ENCODE results near the gene DNAJA3.

The DNAJA3 gene

GRCh38 chr16:4475880-4476788, 50.5 kb downstream of the DNAJA3 start, which contains the start of gene HMOX2:
Gene HMOX2 (plus strand): TSS chr16:4476398. CDS start chr16:4505525, 29,127 bp downstream.
- DNase-seq: peak; percentile 99 to 100
- Histone ChIP-seq H4K12ac (ENCODE audit: low read depth, low read length) (peak within 1 kb of the TSS; percentile 10), H3K79me1 (ENCODE audit: low read length) (peaks cover 12% of the 10 kb centered on the region), H2BK12ac (ENCODE audit: low read length) (no peak within 1 kb of the TSS), H2BK120ac (ENCODE audit: insufficient read depth, low read length, poor library complexity) (peak within 1 kb of the TSS; percentile 62), H3K9me3 (ENCODE audit: insufficient read depth, low read depth, low read length) (peaks cover 3% of the 10 kb centered on the region), H2AFZ (ENCODE audit: insufficient read depth, low read length, poor library complexity) (peak within 1 kb of the TSS; percentile 75), H3K4ac (ENCODE audit: low read depth, low read length) (peak within 1 kb of the TSS; percentile 66), H3K23ac (ENCODE audit: low read length) (no peak within 1 kb of the TSS), H3K36me3 (ENCODE audit: control insufficient read depth in 1 of 2, insufficient read depth in 2 of 2, low read length in 2 of 2) (no peaks in the 10 kb centered on the region), H3K27ac (ENCODE audit: low read depth, low read length) (peak within 1 kb of the TSS; percentile 39), H4K91ac (ENCODE audit: low read depth, low read length) (peak within 1 kb of the TSS; percentile 41), H3K18ac (ENCODE audit: low read length) (peak within 1 kb of the TSS; percentile 36), H4K8ac (ENCODE audit: low read depth, low read length) (peak within 1 kb of the TSS; percentile 79), H3K27me3 (ENCODE audit: insufficient read depth, low read length) (no peaks in the 10 kb centered on the region), H2AK5ac (ENCODE audit: low read length) (no peak within 1 kb of the TSS), H2BK5ac (ENCODE audit: low read depth, low read length, poor library complexity) (peak within 1 kb of the TSS; percentile 44), H3K4me1 (ENCODE audit: control insufficient read depth in 1 of 2, insufficient read depth in 2 of 2, low read length in 2 of 2) (peaks cover 8 to 9% of the 10 kb centered on the region in 2 experiments), H3K9ac (ENCODE audit: low read length) (peak within 1 kb of the TSS; percentile 75), H3K4me2 (ENCODE audit: low read length) (peak within 1 kb of the TSS; percentile 82), H3K79me2 (ENCODE audit: control insufficient read depth, insufficient read depth, low read length, poor library complexity) (peaks cover 14% of the 10 kb centered on the region), H3K4me3 (ENCODE audit: low read depth, low read length) (peak within 1 kb of the TSS; percentile 80), H3K14ac (ENCODE audit: low read length) (peak within 1 kb of the TSS; percentile 84)
- WGBS (ENCODE audit: extremely low coverage, insufficient coverage, insufficient read length): no CpG with 5 or more reads among the region's 70 CpGs

DNA sequence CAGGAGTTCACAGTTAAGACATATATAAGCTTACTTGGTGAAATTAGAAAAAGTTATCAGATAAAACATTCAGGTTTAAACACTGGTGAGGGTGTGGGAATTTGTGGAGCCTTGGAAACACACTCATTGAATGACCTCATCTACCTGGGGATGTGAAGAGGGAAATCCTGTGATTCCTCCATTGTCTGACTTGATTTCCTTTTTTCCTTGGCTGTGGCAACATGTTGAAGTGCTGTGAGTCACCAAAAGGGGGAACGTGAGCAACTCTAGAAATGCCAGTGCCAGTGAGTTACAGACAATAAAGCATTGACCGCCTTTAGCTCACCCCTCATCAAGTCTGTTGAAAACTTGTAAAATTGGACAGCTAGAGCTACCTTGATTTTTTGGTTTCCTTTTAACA, 52.3 kb downstream of the DNAJA3 start:
- Histone ChIP-seq H4K8ac (ENCODE audit: low read depth, low read length) (no peak overlapping the region), H3K9me3 (ENCODE audit: insufficient read depth, low read depth, low read length) (peaks cover 3% of the 10 kb centered on the region), H3K14ac (ENCODE audit: low read length) (no peak overlapping the region), H4K12ac (ENCODE audit: low read depth, low read length) (no peak overlapping the region), H3K4me3 (ENCODE audit: low read depth, low read length) (no peak overlapping the region), H3K4me2 (ENCODE audit: low read length) (no peak overlapping the region), H2AK5ac (ENCODE audit: low read length) (no peak overlapping the region), H2BK12ac (ENCODE audit: low read length) (no peak overlapping the region), H3K4ac (ENCODE audit: low read depth, low read length) (no peak overlapping the region), H3K23ac (ENCODE audit: low read length) (no peak overlapping the region), H2AFZ (ENCODE audit: insufficient read depth, low read length, poor library complexity) (no peak overlapping the region), H3K79me2 (ENCODE audit: control insufficient read depth, insufficient read depth, low read length, poor library complexity) (peaks cover 14% of the 10 kb centered on the region), H4K91ac (ENCODE audit: low read depth, low read length) (no peak overlapping the region), H3K9ac (ENCODE audit: low read length) (no peak overlapping the region), H3K27me3 (ENCODE audit: insufficient read depth, low read length) (no peaks in the 10 kb centered on the region), H3K36me3 (ENCODE audit: control insufficient read depth in 1 of 2, insufficient read depth in 2 of 2, low read length in 2 of 2) (no peaks in the 10 kb centered on the region), H3K4me1 (ENCODE audit: control insufficient read depth in 1 of 2, insufficient read depth in 2 of 2, low read length in 2 of 2) (peaks cover 8 to 9% of the 10 kb centered on the region in 2 experiments), H2BK120ac (ENCODE audit: insufficient read depth, low read length, poor library complexity) (no peak overlapping the region), H2BK5ac (ENCODE audit: low read depth, low read length, poor library complexity) (no peak overlapping the region), H3K18ac (ENCODE audit: low read length) (no peak overlapping the region), H3K27ac (ENCODE audit: low read depth, low read length) (no peak overlapping the region), H3K79me1 (ENCODE audit: low read length) (peaks cover 12% of the 10 kb centered on the region)
- WGBS (ENCODE audit: extremely low coverage, insufficient coverage, insufficient read length): no CpG with 5 or more reads among the region's 2 CpGs
- DNase-seq: peak in 1 of 2 donors; percentile 45

GRCh38 chr16:4481526-4481925, 55.9 kb downstream of the DNAJA3 start:
- H3K79me2 ChIP-seq (ENCODE audit: control insufficient read depth, insufficient read depth, low read length, poor library complexity): peaks cover 4% of the 10 kb centered on the region
- no peak overlapping the region for H4K91ac ChIP-seq (ENCODE audit: low read depth, low read length)
- no peak overlapping the region for H3K9ac ChIP-seq (ENCODE audit: low read length)
- no peaks in the 10 kb centered on the region for H3K27me3 ChIP-seq (ENCODE audit: insufficient read depth, low read length)
- H2BK12ac ChIP-seq (ENCODE audit: low read length): no peak overlapping the region
- H3K4me2 ChIP-seq (ENCODE audit: low read length): no peak overlapping the region
- H3K4ac ChIP-seq (ENCODE audit: low read depth, low read length): no peak overlapping the region
- WGBS (ENCODE audit: extremely low coverage, insufficient coverage, insufficient read length): no CpG with 5 or more reads among the region's 2 CpGs
- no peak overlapping the region for H2AK5ac ChIP-seq (ENCODE audit: low read length)
- DNase-seq: no peak
- no peak overlapping the region for H2BK120ac ChIP-seq (ENCODE audit: insufficient read depth, low read length, poor library complexity)
- no peak overlapping the region for H2BK5ac ChIP-seq (ENCODE audit: low read depth, low read length, poor library complexity)
- peaks cover 3% of the 10 kb centered on the region for H3K79me1 ChIP-seq (ENCODE audit: low read length)
- peaks cover 0 to 3% of the 10 kb centered on the region in 2 experiments for H3K36me3 ChIP-seq (ENCODE audit: control insufficient read depth in 1 of 2, insufficient read depth in 2 of 2, low read length in 2 of 2)
- peaks cover 2 to 4% of the 10 kb centered on the region in 2 experiments for H3K4me1 ChIP-seq (ENCODE audit: control insufficient read depth in 1 of 2, insufficient read depth in 2 of 2, low read length in 2 of 2)
- H3K9me3 ChIP-seq (ENCODE audit: insufficient read depth, low read depth, low read length): no peaks in the 10 kb centered on the region
- peak overlapping the region; percentile 37 for H3K23ac ChIP-seq (ENCODE audit: low read length)
- H3K4me3 ChIP-seq (ENCODE audit: low read depth, low read length): no peak overlapping the region
- no peak overlapping the region for H4K8ac ChIP-seq (ENCODE audit: low read depth, low read length)
- H3K27ac ChIP-seq (ENCODE audit: low read depth, low read length): no peak overlapping the region
- H3K14ac ChIP-seq (ENCODE audit: low read length): no peak overlapping the region
- H4K12ac ChIP-seq (ENCODE audit: low read depth, low read length): no peak overlapping the region
- H2AFZ ChIP-seq (ENCODE audit: insufficient read depth, low read length, poor library complexity): no peak overlapping the region
- no peak overlapping the region for H3K18ac ChIP-seq (ENCODE audit: low read length)

- no peak overlapping the region for H2BK120ac ChIP-seq (ENCODE audit: insufficient read depth, low read length, poor library complexity)
- no peak overlapping the region for H4K12ac ChIP-seq (ENCODE audit: low read depth, low read length)
- H3K9ac ChIP-seq (ENCODE audit: low read length): no peak overlapping the region
- no peak overlapping the region for H3K4me2 ChIP-seq (ENCODE audit: low read length)
- no peak overlapping the region for H3K4me3 ChIP-seq (ENCODE audit: low read depth, low read length)
- peaks cover 0 to 3% of the 10 kb centered on the region in 2 experiments for H3K36me3 ChIP-seq (ENCODE audit: control insufficient read depth in 1 of 2, insufficient read depth in 2 of 2, low read length in 2 of 2)
- no peak overlapping the region for H4K91ac ChIP-seq (ENCODE audit: low read depth, low read length)
- peaks cover 2% of the 10 kb centered on the region in 2 experiments for H3K4me1 ChIP-seq (ENCODE audit: control insufficient read depth in 1 of 2, insufficient read depth in 2 of 2, low read length in 2 of 2)
- no peak overlapping the region for H3K27ac ChIP-seq (ENCODE audit: low read depth, low read length)
- H3K14ac ChIP-seq (ENCODE audit: low read length): no peak overlapping the region
- no peak overlapping the region for H2BK12ac ChIP-seq (ENCODE audit: low read length)
- no peaks in the 10 kb centered on the region for H3K79me1 ChIP-seq (ENCODE audit: low read length)
- no CpG with 5 or more reads among the region's 1 CpG for WGBS (ENCODE audit: extremely low coverage, insufficient coverage, insufficient read length)
- no peak overlapping the region for H4K8ac ChIP-seq (ENCODE audit: low read depth, low read length)
- H3K4ac ChIP-seq (ENCODE audit: low read depth, low read length): no peak overlapping the region
- H2BK5ac ChIP-seq (ENCODE audit: low read depth, low read length, poor library complexity): no peak overlapping the region
- H3K27me3 ChIP-seq (ENCODE audit: insufficient read depth, low read length): no peaks in the 10 kb centered on the region
- no peak overlapping the region for H3K18ac ChIP-seq (ENCODE audit: low read length)
- no peak overlapping the region for H2AFZ ChIP-seq (ENCODE audit: insufficient read depth, low read length, poor library complexity)
- no peak overlapping the region for H2AK5ac ChIP-seq (ENCODE audit: low read length)
- DNase-seq: no peak
- no peaks in the 10 kb centered on the region for H3K79me2 ChIP-seq (ENCODE audit: control insufficient read depth, insufficient read depth, low read length, poor library complexity)
- H3K9me3 ChIP-seq (ENCODE audit: insufficient read depth, low read depth, low read length): no peaks in the 10 kb centered on the region
- no peak overlapping the region for H3K23ac ChIP-seq (ENCODE audit: low read length)
These were observed 56.3 kb downstream of the DNAJA3 start for GRCh38 chr16:4481963-4482362.

Measured in trophoblast cell (in vitro differentiated cells and primary cell).